Tibial artery (tissue), 4 donors: ENCODE data around the gene TM2D3.
"Not testable (repeated sequence)": the region's sequence is repeated elsewhere in the genome, so short reads cannot be mapped to it uniquely, and the experiment has no call there.

ENCODE experiments used
- DNase-seq, 2 donors: peaks; one replicate each; pipeline ENCODE4 v3.0.0-alpha.2; 2019
- H3K27ac ChIP-seq, 2 donors: fragments of 200-600 bp; sonication (generic) in 1 of 2; 1 replicate in 1 of 2; 2 replicates in 1 of 2; pipeline ENCODE4 v1.5.1; 2018 to 2019; ENCODE audit warnings: mild to moderate bottlenecking in 1 of 2
- H3K27me3 ChIP-seq, 2 donors: fragments of 200-600 bp; sonication (generic) in 1 of 2; one replicate each; pipeline versions ENCODE4 v1.5.1 to v1.6.0; 2016 to 2019
- H3K36me3 ChIP-seq, 3 donors: fragments of 200-600 bp; sonication (generic) in 2 of 3; one replicate each; pipeline ENCODE4 v1.5.1; 2016 to 2019; ENCODE audit warnings: mild to moderate bottlenecking in 2 of 3
- H3K4me1 ChIP-seq, 4 donors: fragments of 200-600 bp; sonication (generic) in 2 of 4; 1 replicate in 3 of 4; 2 replicates in 1 of 4; pipeline ENCODE4 v1.5.1; 2016 to 2019
- H3K4me3 ChIP-seq, 2 donors: fragments of 200-600 bp; sonication (generic) in 1 of 2; 1 replicate in 1 of 2; 2 replicates in 1 of 2; pipeline ENCODE4 v1.5.1; 2018 to 2019; ENCODE audit warnings: mild to moderate bottlenecking in 2 of 2
- H3K9me3 ChIP-seq, 3 donors: fragments of 200-600 bp; sonication (generic) in 1 of 3; one replicate each; pipeline ENCODE4 v1.5.1; 2016 to 2019
- CTCF ChIP-seq, 2 experiments: fragments of 200-600 bp in 1 of 2; fragments of 450-650 bp in 1 of 2; IDR thresholded peaks; one replicate each; pipeline ENCODE4 v1.5.1; 2017 to 2019; ENCODE audit warnings: antibody characterized with exemption in 2 of 2, mild to moderate bottlenecking in 1 of 2, moderate library complexity in 1 of 2
- intact Hi-C: fragments of 100-400 bp; cut with DNase I; formaldehyde crosslinking; loops from one replicate; pipeline ENCODE4 v1.15.0; 2023; ENCODE audit warnings: low total_unique reads

TM2D3 gene

GRCh38 chr15:101657968-101658784 lies 6.0 kb upstream of the TM2D3 start:
- H3K4me3 ChIP-seq = no peak overlapping the region
- no peak for DNase-seq
- no peak for TF ChIP-seq CTCF (IDR thresholded peaks at IDR 0.05)
- peaks cover 0 to 3% (median 3%) of the 10 kb centered on the region in 4 donors for H3K4me1 ChIP-seq
- H3K27me3 ChIP-seq = no peaks in the 10 kb centered on the region
- no peaks in the 10 kb centered on the region for H3K9me3 ChIP-seq
- peaks cover 0 to 41% (median 4%) of the 10 kb centered on the region in 3 donors for H3K36me3 ChIP-seq
- intact Hi-C loops = no loop called here
- H3K27ac ChIP-seq = no peak overlapping the region

- H3K9me3 ChIP-seq = no peaks in the 10 kb centered on the region
- H3K36me3 ChIP-seq = peaks cover 0 to 39% (median 4%) of the 10 kb centered on the region in 3 donors
- no peak for DNase-seq
- no peak for TF ChIP-seq CTCF (IDR thresholded peaks at IDR 0.05)
- intact Hi-C loops = no loop called here
- H3K4me1 ChIP-seq = peaks cover 0 to 8% (median 7%) of the 10 kb centered on the region in 4 donors
- no peak overlapping the region for H3K27ac ChIP-seq
- no peaks in the 10 kb centered on the region for H3K27me3 ChIP-seq
- H3K4me3 ChIP-seq = no peak overlapping the region
These were observed 5.0 kb upstream of the TM2D3 start for GRCh38 chr15:101657171-101657570.

DNA sequence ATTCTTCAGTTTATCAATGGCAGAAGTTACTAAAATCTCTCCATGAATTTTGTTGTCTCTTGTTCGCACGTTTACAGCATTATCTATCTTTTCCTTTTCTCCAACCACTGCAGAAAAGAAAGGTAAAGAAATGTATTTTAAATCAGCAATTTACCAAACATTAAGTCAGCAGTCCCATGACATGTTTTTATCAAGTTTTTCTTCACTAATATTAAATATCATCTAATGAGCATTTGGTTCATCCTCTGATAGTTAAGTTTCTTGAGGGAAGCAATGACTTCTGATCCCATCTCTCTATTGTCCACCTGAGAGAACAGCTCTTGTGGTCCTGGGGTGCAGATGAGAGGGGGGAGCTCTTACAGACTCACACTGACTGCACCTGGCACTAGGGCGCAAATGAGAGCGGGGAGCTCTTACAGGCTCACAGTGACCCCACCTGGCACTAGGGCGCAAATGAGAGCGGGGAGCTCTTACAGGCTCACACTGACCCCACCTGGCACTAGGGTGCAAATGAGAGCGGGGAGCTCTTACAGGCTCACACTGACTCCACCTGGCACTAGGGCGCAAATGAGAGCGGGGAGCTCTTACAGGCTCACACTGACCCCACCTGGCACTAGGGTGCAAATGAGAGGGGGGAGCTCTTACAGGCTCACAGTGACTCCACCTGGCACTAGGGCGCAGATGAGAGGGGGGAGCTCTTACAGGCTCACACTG lies 2.6 kb upstream of the TM2D3 start:
- Histone ChIP-seq H3K36me3 (peaks cover 0 to 23% (median 1%) of the 10 kb centered on the region in 3 donors), H3K4me1 (peaks cover 0 to 23% (median 22%) of the 10 kb centered on the region in 4 donors)
- H3K4me3 ChIP-seq, intact Hi-C loops, H3K27ac ChIP-seq, DNase-seq, H3K27me3 ChIP-seq, H3K9me3 ChIP-seq: not testable (repeated sequence)

DNA sequence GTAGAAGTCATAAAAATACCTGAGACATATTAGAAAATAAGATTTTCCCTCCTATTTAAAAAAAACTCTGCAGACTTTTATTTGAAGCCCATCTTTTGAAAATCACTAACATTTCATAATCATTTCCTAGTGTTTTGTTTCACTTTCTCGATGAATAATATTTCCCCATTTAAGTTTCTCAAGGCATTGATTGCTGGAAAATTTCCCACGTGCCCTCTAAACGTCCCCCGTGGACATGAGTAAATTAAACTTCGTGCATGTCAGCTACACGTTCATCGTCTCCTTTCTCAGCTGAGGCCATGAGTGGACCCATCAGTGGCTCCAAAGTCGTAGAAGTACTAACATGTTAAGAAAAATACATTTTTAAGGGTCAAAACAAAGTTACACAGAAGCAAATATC lies 2.0 kb upstream of the TM2D3 start:
- no peaks in the 10 kb centered on the region for H3K9me3 ChIP-seq
- no peak overlapping the region for H3K27ac ChIP-seq
- intact Hi-C loops = no loop called here

GRCh38 chr15:101652786-101653430 lies 727 bp upstream of the TM2D3 start:
- Histone ChIP-seq H3K4me1 (peaks cover 0 to 37% (median 25%) of the 10 kb centered on the region in 4 donors), H3K27me3 (no peaks in the 10 kb centered on the region), H3K36me3 (peaks cover 0 to 25% (median 10%) of the 10 kb centered on the region in 3 donors), H3K4me3 (peak overlapping the region; percentile 96 to 100), H3K27ac (peak overlapping the region; percentile 98 to 100), H3K9me3 (no peaks in the 10 kb centered on the region)
- TF ChIP-seq CTCF (IDR thresholded peaks at IDR 0.05) = no peak
- intact Hi-C loops = no loop called here
- peak in 1 of 2 donors; percentile 74 for DNase-seq

More for the DNA sequence above, 2.0 kb upstream of the TM2D3 start:
- no peak for DNase-seq
- Histone ChIP-seq H3K4me3 (no peak overlapping the region), H3K36me3 (peaks cover 0 to 17% (median 7%) of the 10 kb centered on the region in 3 donors), H3K4me1 (peaks cover 0 to 29% (median 25%) of the 10 kb centered on the region in 4 donors), H3K27me3 (no peaks in the 10 kb centered on the region)
- no peak for TF ChIP-seq CTCF (IDR thresholded peaks at IDR 0.05)
